Measurements from ENCODE around the gene PLXNB2. TPM values are rescaled to one million over a fixed set of nuclear protein-coding genes. Genes with fewer than 3 reads are reported as not detected.

Gene PLXNB2
- total RNA-seq, 4 donors from 2014 or later, result 115 to 218 (median 154) TPM

- intact Hi-C loops (cut with DNase I), result no loop called here
- WGBS, result 25% methylated on average over 19 of the region's 75 CpGs
- no peaks in the 10 kb centered on the region for H3K9me3 ChIP-seq
- TF ChIP-seq EP300 (IDR thresholded peaks at IDR 0.05), result no peak
- no peak for TF ChIP-seq POLR2A (IDR thresholded peaks at IDR 0.05; ENCODE audit: low read depth)
- no peak for TF ChIP-seq POLR2AphosphoS5 (IDR thresholded peaks at IDR 0.05)
- TF ChIP-seq CTCF (IDR thresholded peaks at IDR 0.05), result peak in 2 of 3 experiments; percentile 24 to 39
- H3K27ac ChIP-seq (replicated peaks in 1 of 4), result peak overlapping the region; percentile 51 to 85 (median 64)
- H3K4me1 ChIP-seq, result peaks cover 54 to 69% (median 65%) of the 10 kb centered on the region in 4 donors
- no peak for DNase-seq (ENCODE audit: extremely low spot score)
- H3K4me3 ChIP-seq, result peak overlapping the region; percentile 44 to 57 (median 50)
- H3K36me3 ChIP-seq, result no peaks in the 10 kb centered on the region
- H3K27me3 ChIP-seq, result peaks cover 0 to 16% (median 0%) of the 10 kb centered on the region in 4 donors
Measured at GRCh38 chr22:50267591-50268390, 39.7 kb downstream of the PLXNB2 start.

GRCh38 chr22:50266994-50267393 lies 40.5 kb downstream of the PLXNB2 start:
- Histone ChIP-seq H3K27me3 (peaks cover 0 to 20% (median 0%) of the 10 kb centered on the region in 4 donors), H3K27ac (replicated peaks in 1 of 4) (peak overlapping the region in 2 of 4 donors; percentile 65 to 85), H3K9me3 (no peaks in the 10 kb centered on the region), H3K4me1 (peaks cover 55 to 69% (median 63%) of the 10 kb centered on the region in 4 donors), H3K4me3 (peak overlapping the region; percentile 44 to 57 (median 50)), H3K36me3 (no peaks in the 10 kb centered on the region)
- intact Hi-C loops (cut with DNase I), result no loop called here
- no peak for TF ChIP-seq POLR2A (IDR thresholded peaks at IDR 0.05; ENCODE audit: low read depth)
- TF ChIP-seq EP300 (IDR thresholded peaks at IDR 0.05), result no peak
- no peak for TF ChIP-seq CTCF (IDR thresholded peaks at IDR 0.05)
- TF ChIP-seq POLR2AphosphoS5 (IDR thresholded peaks at IDR 0.05), result no peak
- WGBS, result 85% methylated on average over 20 of the region's 37 CpGs
- DNase-seq (ENCODE audit: extremely low spot score), result no peak

- H3K4me1 ChIP-seq, result peaks cover 46 to 68% (median 59%) of the 10 kb centered on the region in 4 donors
- 83% methylated on average over 11 of the region's 15 CpGs for WGBS
- intact Hi-C loops (cut with DNase I), result no loop called here
- H3K36me3 ChIP-seq, result no peaks in the 10 kb centered on the region
- no peak overlapping the region for H3K4me3 ChIP-seq
- TF ChIP-seq POLR2A (IDR thresholded peaks at IDR 0.05; ENCODE audit: low read depth), result no peak
- no peak for TF ChIP-seq CTCF (IDR thresholded peaks at IDR 0.05)
- TF ChIP-seq POLR2AphosphoS5 (IDR thresholded peaks at IDR 0.05), result no peak
- TF ChIP-seq EP300 (IDR thresholded peaks at IDR 0.05), result no peak
- no peak for DNase-seq (ENCODE audit: extremely low spot score)
- H3K27me3 ChIP-seq, result peaks cover 0 to 26% (median 0%) of the 10 kb centered on the region in 4 donors
- no peak overlapping the region for H3K27ac ChIP-seq (replicated peaks in 1 of 4)
- H3K9me3 ChIP-seq, result no peaks in the 10 kb centered on the region
Measured at GRCh38 chr22:50264946-50265669, 42.3 kb downstream of the PLXNB2 start.

- Histone ChIP-seq H3K27me3 (peaks cover 0 to 31% (median 0%) of the 10 kb centered on the region in 4 donors), H3K4me1 (peaks cover 38 to 66% (median 58%) of the 10 kb centered on the region in 4 donors), H3K36me3 (no peaks in the 10 kb centered on the region), H3K9me3 (no peaks in the 10 kb centered on the region), H3K4me3 (no peak overlapping the region), H3K27ac (replicated peaks in 1 of 4) (no peak overlapping the region)
- intact Hi-C loops (cut with DNase I), result no loop called here
- no peak for TF ChIP-seq POLR2A (IDR thresholded peaks at IDR 0.05; ENCODE audit: low read depth)
- no peak for TF ChIP-seq POLR2AphosphoS5 (IDR thresholded peaks at IDR 0.05)
- TF ChIP-seq EP300 (IDR thresholded peaks at IDR 0.05), result no peak
- TF ChIP-seq CTCF (IDR thresholded peaks at IDR 0.05), result no peak
- WGBS, result 89% methylated on average over 11 of the region's 15 CpGs
- DNase-seq (ENCODE audit: extremely low spot score), result no peak
Measured at GRCh38 chr22:50264104-50264745, 43.2 kb downstream of the PLXNB2 start.
